Progenitor cell of endocrine pancreas (in vitro differentiated cells): ENCODE measurements around the gene RPRD1B. TPM values are rescaled to one million over a fixed set of nuclear protein-coding genes. Genes with fewer than 3 reads are reported as not detected.
A peak's percentile ranks its signal among the peaks of the same experiment; 100 is the strongest.

ENCODE experiments used
- DNase-seq: peaks from one replicate; pipeline ENCODE4 v3.0.0; 2021; ENCODE audit warnings: low spot score; ENCODE audit not compliant: unreplicated experiment
- H3K27ac Mint-ChIP-seq: 2 replicates; pipeline ENCODE4 v1.8.0; 2021; ENCODE audit warnings: mild to moderate bottlenecking, moderate library complexity, mixed read lengths
- H3K27me3 Mint-ChIP-seq: 2 replicates; pipeline ENCODE4 v1.8.0; 2021; ENCODE audit warnings: mixed read lengths
- H3K36me3 Mint-ChIP-seq: 2 replicates; pipeline ENCODE4 v1.8.0; 2022; ENCODE audit warnings: mixed read lengths; ENCODE audit not compliant: insufficient read depth
- H3K4me1 Mint-ChIP-seq: 2 replicates; pipeline ENCODE4 v1.8.0; 2021; ENCODE audit warnings: low read depth, mixed read lengths
- H3K4me3 Mint-ChIP-seq: 2 replicates; pipeline ENCODE4 v1.8.0; 2021; ENCODE audit warnings: low read depth, mild to moderate bottlenecking, moderate library complexity, mixed read lengths
- H3K9me3 Mint-ChIP-seq: 2 replicates; pipeline ENCODE4 v1.8.0; 2021; ENCODE audit warnings: low read depth, mixed read lengths
- total RNA-seq: library from RNA; stranded (reverse); gene quantifications from 2 replicates; pipeline ENCODE4 v1.2.1, GENCODE V29; 2021
- TF ChIP-seq, protein P1 (sequence below): fragments of 200-600 bp; sonication (generic); IDR thresholded peaks from one replicate; pipeline ENCODE4 v1.5.0; 2021; ENCODE audit warnings: antibody characterized with exemption, mild to moderate bottlenecking; ENCODE audit not compliant: unreplicated experiment

The RPRD1B gene
- total RNA-seq, 1 donor from 2014 or later, result 31.7 TPM

DNA sequence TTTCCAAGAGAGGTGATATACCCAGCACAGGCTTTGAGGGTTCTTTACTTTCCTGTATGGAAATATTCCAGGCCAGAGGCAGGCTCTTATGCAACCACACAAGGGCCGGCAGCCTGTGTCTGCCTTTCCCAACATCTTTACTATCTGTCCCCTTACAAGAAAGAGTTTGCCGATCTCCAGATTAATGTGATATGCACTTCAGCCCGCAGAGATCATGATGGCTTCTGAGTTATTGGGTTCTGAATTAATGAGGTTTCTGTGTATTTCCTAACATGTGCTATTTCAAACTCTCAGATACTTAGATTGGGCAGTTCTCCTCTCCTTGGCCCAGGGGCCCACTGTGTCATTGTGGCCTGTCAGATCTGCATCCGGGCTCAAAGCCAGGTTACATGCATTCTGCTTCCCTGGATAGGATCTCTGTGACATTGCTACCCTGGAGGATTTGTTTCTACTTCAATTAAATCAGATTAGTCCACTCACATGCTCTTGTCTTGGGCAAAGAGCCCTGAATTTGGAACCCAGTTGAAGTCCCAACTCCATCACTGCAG, 75.0 kb downstream of the RPRD1B start:
- DNase-seq, result no peak
- H3K27me3 Mint-ChIP-seq, result no peaks in the 10 kb centered on the region
- TF ChIP-seq, protein P1, sequence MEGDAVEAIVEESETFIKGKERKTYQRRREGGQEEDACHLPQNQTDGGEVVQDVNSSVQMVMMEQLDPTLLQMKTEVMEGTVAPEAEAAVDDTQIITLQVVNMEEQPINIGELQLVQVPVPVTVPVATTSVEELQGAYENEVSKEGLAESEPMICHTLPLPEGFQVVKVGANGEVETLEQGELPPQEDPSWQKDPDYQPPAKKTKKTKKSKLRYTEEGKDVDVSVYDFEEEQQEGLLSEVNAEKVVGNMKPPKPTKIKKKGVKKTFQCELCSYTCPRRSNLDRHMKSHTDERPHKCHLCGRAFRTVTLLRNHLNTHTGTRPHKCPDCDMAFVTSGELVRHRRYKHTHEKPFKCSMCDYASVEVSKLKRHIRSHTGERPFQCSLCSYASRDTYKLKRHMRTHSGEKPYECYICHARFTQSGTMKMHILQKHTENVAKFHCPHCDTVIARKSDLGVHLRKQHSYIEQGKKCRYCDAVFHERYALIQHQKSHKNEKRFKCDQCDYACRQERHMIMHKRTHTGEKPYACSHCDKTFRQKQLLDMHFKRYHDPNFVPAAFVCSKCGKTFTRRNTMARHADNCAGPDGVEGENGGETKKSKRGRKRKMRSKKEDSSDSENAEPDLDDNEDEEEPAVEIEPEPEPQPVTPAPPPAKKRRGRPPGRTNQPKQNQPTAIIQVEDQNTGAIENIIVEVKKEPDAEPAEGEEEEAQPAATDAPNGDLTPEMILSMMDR, result no peak
- no peak overlapping the region for H3K4me3 Mint-ChIP-seq
- H3K36me3 Mint-ChIP-seq, result peaks cover 5% of the 10 kb centered on the region
- H3K9me3 Mint-ChIP-seq, result peaks cover 3% of the 10 kb centered on the region
- peaks cover 5% of the 10 kb centered on the region for H3K4me1 Mint-ChIP-seq
- H3K27ac Mint-ChIP-seq, result no peak overlapping the region

DNA sequence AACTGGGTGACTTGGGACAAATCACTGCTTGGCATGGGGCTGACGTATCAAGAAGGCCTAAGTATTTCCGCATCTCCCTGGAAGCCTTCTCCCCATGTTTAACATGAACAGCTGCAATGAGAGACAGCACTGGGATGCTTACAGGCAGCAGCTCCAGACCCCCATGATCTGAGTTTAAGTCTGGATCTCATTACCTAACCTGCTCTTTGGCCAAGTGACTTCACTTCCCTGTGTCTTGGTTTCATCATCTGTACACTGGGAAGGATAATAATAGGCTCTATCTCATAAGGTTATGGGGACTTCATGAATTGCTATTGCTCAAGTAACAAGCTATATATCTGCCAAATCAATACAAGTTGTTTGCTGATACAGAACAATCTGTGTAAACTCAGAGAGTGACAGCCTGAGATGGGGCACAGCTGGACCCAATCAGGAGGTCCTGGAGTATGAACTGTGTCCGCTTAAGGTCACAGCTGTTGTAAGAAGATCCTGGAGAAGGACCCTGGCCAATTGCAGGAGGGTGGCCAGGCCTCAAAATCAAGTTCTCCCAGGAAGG, 75.5 kb downstream of the RPRD1B start:
- DNase-seq, result no peak
- H3K36me3 Mint-ChIP-seq, result peaks cover 5% of the 10 kb centered on the region
- H3K27ac Mint-ChIP-seq, result peak overlapping the region; percentile 52
- H3K9me3 Mint-ChIP-seq, result peaks cover 3% of the 10 kb centered on the region
- H3K4me3 Mint-ChIP-seq, result no peak overlapping the region
- TF ChIP-seq, protein P1, result no peak
- peaks cover 5% of the 10 kb centered on the region for H3K4me1 Mint-ChIP-seq
- no peaks in the 10 kb centered on the region for H3K27me3 Mint-ChIP-seq

DNA sequence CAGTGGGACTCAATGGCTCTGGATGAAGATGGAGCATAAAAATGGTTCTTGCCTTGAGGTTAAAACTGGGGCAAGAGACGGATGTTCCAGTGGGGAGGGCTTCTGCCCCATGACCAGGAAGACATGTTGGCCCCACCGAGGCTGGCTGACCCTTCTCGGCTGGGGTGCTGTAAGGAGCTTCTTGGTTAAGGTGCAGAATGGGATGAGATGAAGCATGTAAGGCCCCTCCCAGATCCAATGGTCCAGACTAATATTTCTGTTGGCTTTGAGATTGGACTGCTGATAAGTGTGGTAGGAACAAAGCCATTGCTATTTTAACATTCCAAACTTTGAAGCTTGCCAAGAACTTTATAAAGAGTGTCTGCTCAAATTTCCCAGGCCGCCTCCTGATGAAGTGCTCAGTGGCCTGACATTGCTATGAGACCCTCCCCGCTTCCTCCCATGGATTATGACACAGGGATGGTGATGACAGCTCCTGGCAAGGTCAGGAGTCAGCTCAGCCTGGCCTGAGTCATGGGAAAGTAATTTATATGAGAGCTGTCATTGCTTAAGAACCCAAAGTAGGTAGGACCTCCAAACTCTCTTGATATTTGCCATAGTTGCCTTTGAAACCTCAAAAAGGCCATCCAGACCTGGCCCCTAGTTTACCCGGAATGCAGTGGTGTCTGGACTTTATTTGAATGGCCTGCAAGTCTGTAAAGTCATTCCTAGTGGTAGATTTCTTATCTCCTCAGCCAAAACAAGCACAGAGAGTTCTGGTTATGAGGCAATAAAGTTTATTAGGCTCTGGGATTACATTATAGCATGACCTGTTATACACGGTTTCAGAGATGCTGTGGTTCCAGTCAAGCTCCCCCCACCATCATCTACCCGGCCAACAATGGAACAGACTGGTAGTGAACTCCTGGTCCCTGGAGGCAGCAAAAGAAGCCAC, 76.3 kb downstream of the RPRD1B start:
- Mint-ChIP-seq H3K4me3 (no peak overlapping the region), H3K36me3 (peaks cover 4% of the 10 kb centered on the region), H3K4me1 (peaks cover 5% of the 10 kb centered on the region), H3K27ac (no peak overlapping the region), H3K9me3 (peaks cover 3% of the 10 kb centered on the region), H3K27me3 (no peaks in the 10 kb centered on the region)
- DNase-seq, result no peak
- TF ChIP-seq, protein P1, result no peak

DNA sequence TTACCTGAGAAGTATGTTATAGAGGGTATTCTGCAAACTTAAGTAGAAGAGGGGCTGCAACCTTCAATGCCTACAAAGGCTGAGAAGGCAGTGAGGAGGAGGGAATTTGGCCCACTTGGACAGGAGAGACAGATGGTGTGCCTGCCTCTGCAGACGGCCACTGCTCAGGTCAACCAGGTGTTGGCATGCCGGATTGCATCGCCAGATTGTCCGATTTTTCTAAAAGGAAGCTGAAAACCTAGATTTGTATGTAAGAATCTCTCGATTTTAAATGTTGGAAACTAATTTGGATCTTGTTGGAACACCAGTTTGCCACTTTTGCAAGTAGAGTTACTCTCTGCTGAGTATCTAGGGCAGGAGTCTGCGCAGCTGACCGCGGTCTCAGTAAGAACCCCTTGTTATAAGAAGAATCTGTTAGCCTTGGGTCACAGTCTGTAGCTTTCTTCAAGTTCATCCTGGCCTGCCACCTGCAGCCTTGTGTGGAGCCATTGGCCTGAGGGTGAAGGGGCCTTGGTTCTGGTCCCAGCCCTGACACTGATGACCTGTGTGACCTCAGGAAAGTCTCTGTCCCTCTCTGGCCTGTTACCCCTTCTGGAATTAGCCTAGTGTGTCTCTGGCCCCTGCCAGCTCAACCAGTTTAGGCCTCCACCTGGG, 77.1 kb downstream of the RPRD1B start:
- Mint-ChIP-seq H3K27ac (no peak overlapping the region), H3K27me3 (no peaks in the 10 kb centered on the region), H3K36me3 (peaks cover 3% of the 10 kb centered on the region), H3K4me1 (peaks cover 5% of the 10 kb centered on the region), H3K9me3 (peaks cover 3% of the 10 kb centered on the region), H3K4me3 (no peak overlapping the region)
- no peak for DNase-seq
- TF ChIP-seq, protein P1, result no peak
